Ecto neural progenitor cell (in vitro differentiated cells): Measurements from ENCODE around the gene KNSTRN.

Experiments
- DNase-seq: peaks from one replicate; pipeline ENCODE4 v3.0.0-alpha.2; 2018; ENCODE audit warnings: low spot score

Gene KNSTRN

GRCh38 chr15:40345867-40346578 is 36.5 kb upstream of the KNSTRN start:
- DNase-seq = no peak

GRCh38 chr15:40346579-40347558 is 35.7 kb upstream of the KNSTRN start:
- DNase-seq = no peak

GRCh38 chr15:40347559-40348473 is 34.7 kb upstream of the KNSTRN start:
- no peak for DNase-seq

GRCh38 chr15:40348474-40348870 is 34.0 kb upstream of the KNSTRN start:
- no peak for DNase-seq

- DNase-seq = no peak
Observed at GRCh38 chr15:40349163-40349562, 33.4 kb upstream of the KNSTRN start.

GRCh38 chr15:40352281-40352901 is 30.1 kb upstream of the KNSTRN start:
- no peak for DNase-seq

- DNase-seq = no peak
Observed at GRCh38 chr15:40353697-40354096, 28.8 kb upstream of the KNSTRN start.

GRCh38 chr15:40354408-40355171 is 27.9 kb upstream of the KNSTRN start:
- DNase-seq = no peak

- no peak for DNase-seq
Observed at GRCh38 chr15:40355976-40356585, 26.4 kb upstream of the KNSTRN start.

- DNase-seq = peak; percentile 44
Observed at GRCh38 chr15:40357246-40357645, 25.3 kb upstream of the KNSTRN start.

GRCh38 chr15:40357723-40358470 is 24.6 kb upstream of the KNSTRN start, which contains the start of gene DISP2:
Gene DISP2, plus strand, starts transcription at chr15:40358219. Its CDS starts 103 bp downstream, at chr15:40358322.
- DNase-seq = peak; percentile 97

- DNase-seq = no peak
Observed at GRCh38 chr15:40358471-40359353, 23.8 kb upstream of the KNSTRN start.

- DNase-seq = no peak
Observed at GRCh38 chr15:40360015-40360414, 22.5 kb upstream of the KNSTRN start.

GRCh38 chr15:40361640-40362039 is 20.9 kb upstream of the KNSTRN start:
- no peak for DNase-seq

GRCh38 chr15:40363611-40364010 is 18.9 kb upstream of the KNSTRN start:
- DNase-seq = no peak

GRCh38 chr15:40364251-40364650 is 18.3 kb upstream of the KNSTRN start:
- no peak for DNase-seq

GRCh38 chr15:40365016-40365415 is 17.5 kb upstream of the KNSTRN start:
- no peak for DNase-seq
